Neuron (in vitro differentiated cells): ENCODE results near the gene PTH1R.

ENCODE experiments used
- H2AFZ ChIP-seq: one replicate; pipeline ENCODE4 v1.6.1; 2013; ENCODE audit warnings: low read depth, mild to moderate bottlenecking, inconsistent platforms, low read length, moderate library complexity
- H3K27me3 ChIP-seq: one replicate; pipeline ENCODE4 v1.6.1; 2013; ENCODE audit warnings: low read length; ENCODE audit not compliant: insufficient read depth
- H3K36me3 ChIP-seq: one replicate; pipeline ENCODE4 v1.6.1; 2013; ENCODE audit warnings: low read length; ENCODE audit not compliant: insufficient read depth
- H3K4me1 ChIP-seq: one replicate; pipeline ENCODE4 v1.6.1; 2013; ENCODE audit warnings: low read length; ENCODE audit not compliant: insufficient read depth
- H3K4me3 ChIP-seq: 2 replicates; pipeline ENCODE4 v1.5.1; 2013; ENCODE audit warnings: mild to moderate bottlenecking, low read length, moderate library complexity
- H3K9me3 ChIP-seq: one replicate; pipeline ENCODE4 v1.6.1; 2013; ENCODE audit warnings: low read length

Gene PTH1R

DNA sequence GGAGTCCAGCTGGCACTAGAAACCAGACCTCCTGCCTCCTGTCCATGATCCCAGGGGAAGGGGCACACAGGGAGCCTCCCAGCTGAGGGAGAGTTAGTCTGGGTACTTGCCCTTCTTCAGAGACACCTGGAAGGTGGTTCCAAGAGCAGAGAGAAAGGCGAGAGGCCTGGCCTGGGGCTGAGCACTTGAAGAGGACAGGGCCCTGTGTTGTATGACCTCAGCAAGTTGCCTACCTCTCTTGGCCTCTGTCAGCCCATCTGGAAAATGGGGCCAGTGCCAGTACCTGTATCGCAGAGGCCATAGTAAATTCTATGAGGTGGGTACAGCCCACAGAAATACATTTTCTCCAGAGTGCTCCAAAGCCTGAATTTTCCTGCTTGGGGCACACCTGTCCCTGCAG, 19.5 kb downstream of the PTH1R start:
- no peaks in the 10 kb centered on the region for H3K9me3 ChIP-seq
- peaks cover 9% of the 10 kb centered on the region for H3K27me3 ChIP-seq
- peaks cover 11% of the 10 kb centered on the region for H3K4me1 ChIP-seq
- no peaks in the 10 kb centered on the region for H3K36me3 ChIP-seq
- no peak overlapping the region for H2AFZ ChIP-seq
- H3K4me3 ChIP-seq: no peak overlapping the region

- no peak overlapping the region for H3K4me3 ChIP-seq
- peaks cover 9% of the 10 kb centered on the region for H3K27me3 ChIP-seq
- H3K36me3 ChIP-seq: no peaks in the 10 kb centered on the region
- no peaks in the 10 kb centered on the region for H3K9me3 ChIP-seq
- no peak overlapping the region for H2AFZ ChIP-seq
- peaks cover 4% of the 10 kb centered on the region for H3K4me1 ChIP-seq
Measured at GRCh38 chr3:46897829-46898320, 20.4 kb downstream of the PTH1R start.

DNA sequence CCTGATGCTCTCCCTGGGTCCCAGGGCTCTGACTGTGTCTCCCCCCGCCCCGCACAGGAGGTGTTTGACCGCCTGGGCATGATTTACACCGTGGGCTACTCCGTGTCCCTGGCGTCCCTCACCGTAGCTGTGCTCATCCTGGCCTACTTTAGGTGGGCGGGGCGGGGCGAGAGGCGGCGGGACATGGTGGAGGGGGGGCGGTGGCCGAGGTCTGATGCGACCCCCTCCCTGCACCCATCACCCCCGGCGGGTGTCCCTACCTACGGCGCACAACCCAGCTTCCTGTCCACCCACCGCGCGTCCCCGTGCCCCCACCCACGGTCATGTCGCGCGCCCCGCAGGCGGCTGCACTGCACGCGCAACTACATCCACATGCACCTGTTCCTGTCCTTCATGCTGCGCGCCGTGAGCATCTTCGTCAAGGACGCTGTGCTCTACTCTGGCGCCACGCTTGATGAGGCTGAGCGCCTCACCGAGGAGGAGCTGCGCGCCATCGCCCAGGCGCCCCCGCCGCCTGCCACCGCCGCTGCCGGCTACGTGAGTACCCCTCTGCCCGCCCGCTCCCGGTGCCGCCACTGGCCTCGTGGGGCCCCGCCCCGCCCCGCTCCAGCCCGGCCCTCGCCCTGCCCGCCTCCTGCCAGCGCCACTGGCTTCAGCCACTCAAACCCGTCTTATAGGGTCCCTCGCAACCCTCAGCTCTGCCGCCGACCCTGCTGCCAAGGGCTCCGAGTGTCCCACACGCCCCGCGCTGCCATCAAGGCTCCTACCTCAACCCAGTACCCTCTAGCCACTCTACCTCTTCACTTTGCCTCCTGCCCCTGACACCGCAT, 21.0 kb downstream of the PTH1R start:
- H3K4me1 ChIP-seq: no peaks in the 10 kb centered on the region
- H2AFZ ChIP-seq: no peak overlapping the region
- H3K9me3 ChIP-seq: no peaks in the 10 kb centered on the region
- no peaks in the 10 kb centered on the region for H3K36me3 ChIP-seq
- peaks cover 6% of the 10 kb centered on the region for H3K27me3 ChIP-seq
- H3K4me3 ChIP-seq: no peak overlapping the region

GRCh38 chr3:46899151-46900006, 21.9 kb downstream of the PTH1R start:
- no peaks in the 10 kb centered on the region for H3K9me3 ChIP-seq
- no peaks in the 10 kb centered on the region for H3K36me3 ChIP-seq
- H2AFZ ChIP-seq: no peak overlapping the region
- no peak overlapping the region for H3K4me3 ChIP-seq
- peaks cover 5% of the 10 kb centered on the region for H3K27me3 ChIP-seq
- H3K4me1 ChIP-seq: no peaks in the 10 kb centered on the region

GRCh38 chr3:46900007-46900292, 22.4 kb downstream of the PTH1R start:
- H3K36me3 ChIP-seq: no peaks in the 10 kb centered on the region
- peaks cover 5% of the 10 kb centered on the region for H3K27me3 ChIP-seq
- H3K4me1 ChIP-seq: no peaks in the 10 kb centered on the region
- H3K4me3 ChIP-seq: no peak overlapping the region
- H3K9me3 ChIP-seq: no peaks in the 10 kb centered on the region
- H2AFZ ChIP-seq: no peak overlapping the region

DNA sequence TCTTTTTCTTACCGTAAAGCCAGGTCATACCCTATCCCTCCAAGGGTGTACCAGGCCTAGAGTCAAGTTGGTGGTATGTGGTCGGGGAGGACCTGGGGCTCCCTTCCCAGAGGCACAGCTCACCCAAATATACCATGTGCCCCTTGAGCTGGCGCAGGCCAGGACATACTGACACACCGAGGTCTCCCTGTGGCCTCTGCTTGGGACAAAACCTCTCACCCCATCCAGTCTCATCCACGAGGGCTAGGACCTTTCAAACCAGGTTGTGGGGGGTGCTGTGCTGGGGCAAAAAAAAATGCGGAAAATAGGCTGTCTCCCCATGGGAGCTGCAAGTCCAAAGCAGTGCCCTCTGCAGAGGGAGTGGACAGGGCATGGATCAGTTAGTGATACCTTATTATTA, 22.8 kb downstream of the PTH1R start:
- no peak overlapping the region for H2AFZ ChIP-seq
- H3K9me3 ChIP-seq: no peaks in the 10 kb centered on the region
- peaks cover 5% of the 10 kb centered on the region for H3K27me3 ChIP-seq
- H3K4me3 ChIP-seq: no peak overlapping the region
- H3K36me3 ChIP-seq: no peaks in the 10 kb centered on the region
- H3K4me1 ChIP-seq: no peaks in the 10 kb centered on the region

DNA sequence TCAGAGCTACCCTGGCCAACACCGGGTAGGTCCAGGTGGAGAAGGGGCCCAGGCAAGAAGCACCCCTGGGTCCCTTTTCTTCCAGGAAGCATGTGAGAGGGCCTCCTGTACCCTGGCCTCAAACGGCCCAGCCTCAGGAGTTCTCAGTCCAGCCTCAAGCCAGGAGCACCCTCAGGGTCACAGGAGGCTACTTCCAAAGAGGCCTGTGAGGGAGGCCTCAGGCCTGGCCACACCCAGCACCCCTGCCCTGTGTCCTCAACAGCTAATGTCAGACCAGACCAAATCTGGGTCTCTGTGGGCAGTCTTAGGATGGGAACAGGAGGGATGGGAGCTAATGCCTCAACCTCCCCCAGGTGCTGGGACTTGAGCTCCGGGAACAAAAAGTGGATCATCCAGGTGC, 23.5 kb downstream of the PTH1R start:
- Histone ChIP-seq H3K4me1 (no peaks in the 10 kb centered on the region), H2AFZ (no peak overlapping the region), H3K36me3 (no peaks in the 10 kb centered on the region), H3K9me3 (no peaks in the 10 kb centered on the region), H3K27me3 (peaks cover 5% of the 10 kb centered on the region), H3K4me3 (no peak overlapping the region)

DNA sequence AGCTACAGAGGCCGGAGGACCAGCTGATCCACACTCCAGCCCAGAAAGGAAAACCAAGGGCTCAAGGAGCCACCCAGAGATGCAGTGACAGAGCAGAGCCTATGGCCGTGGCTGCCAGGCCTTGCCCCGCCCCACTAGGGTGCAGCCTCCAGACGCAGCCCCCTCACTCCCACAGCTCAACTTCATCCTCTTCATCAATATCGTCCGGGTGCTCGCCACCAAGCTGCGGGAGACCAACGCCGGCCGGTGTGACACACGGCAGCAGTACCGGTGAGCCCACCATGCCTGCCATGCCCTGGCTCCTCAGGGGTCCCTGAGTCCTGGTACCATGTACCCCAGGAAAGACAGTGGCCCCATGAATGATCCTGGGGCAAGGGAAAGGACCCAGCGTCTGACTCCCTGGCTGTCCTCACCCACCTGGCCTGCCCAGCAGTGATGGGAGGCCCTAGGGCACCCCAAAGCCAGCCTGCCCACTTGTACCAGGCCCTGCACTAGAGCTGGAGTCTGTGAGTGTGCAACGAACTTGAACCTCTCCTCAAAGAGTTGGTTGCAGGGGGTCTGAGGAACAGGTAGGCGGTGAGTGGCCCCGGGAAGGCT, 24.2 kb downstream of the PTH1R start:
- no peaks in the 10 kb centered on the region for H3K36me3 ChIP-seq

DNA sequence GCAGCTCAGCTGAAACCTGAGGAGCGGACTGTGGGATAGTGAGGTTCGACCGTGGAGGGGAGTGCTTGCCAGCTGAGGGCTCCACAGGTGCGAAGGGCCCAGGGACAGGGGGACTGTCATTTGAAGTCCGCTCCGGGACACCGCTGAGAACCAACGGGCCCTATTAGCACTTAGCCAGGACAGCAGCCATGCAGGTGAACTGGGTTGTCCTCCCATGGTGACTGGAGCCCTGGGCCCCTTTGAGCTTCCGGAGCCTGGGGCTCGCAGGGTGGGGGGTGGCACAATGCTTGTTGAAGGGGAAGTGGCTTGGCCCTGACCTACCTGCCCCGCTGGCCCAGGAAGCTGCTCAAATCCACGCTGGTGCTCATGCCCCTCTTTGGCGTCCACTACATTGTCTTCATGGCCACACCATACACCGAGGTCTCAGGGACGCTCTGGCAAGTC, 24.7 kb downstream of the PTH1R start:
- no peak overlapping the region for H3K4me3 ChIP-seq
- H2AFZ ChIP-seq: no peak overlapping the region
- H3K9me3 ChIP-seq: no peaks in the 10 kb centered on the region
- H3K36me3 ChIP-seq: no peaks in the 10 kb centered on the region
- H3K27me3 ChIP-seq: peaks cover 5% of the 10 kb centered on the region
- H3K4me1 ChIP-seq: no peaks in the 10 kb centered on the region

More for the DNA sequence above, 24.2 kb downstream of the PTH1R start:
- Histone ChIP-seq H3K9me3 (no peaks in the 10 kb centered on the region), H3K4me1 (no peaks in the 10 kb centered on the region), H3K27me3 (peaks cover 5% of the 10 kb centered on the region), H3K4me3 (no peak overlapping the region), H2AFZ (no peak overlapping the region)

DNA sequence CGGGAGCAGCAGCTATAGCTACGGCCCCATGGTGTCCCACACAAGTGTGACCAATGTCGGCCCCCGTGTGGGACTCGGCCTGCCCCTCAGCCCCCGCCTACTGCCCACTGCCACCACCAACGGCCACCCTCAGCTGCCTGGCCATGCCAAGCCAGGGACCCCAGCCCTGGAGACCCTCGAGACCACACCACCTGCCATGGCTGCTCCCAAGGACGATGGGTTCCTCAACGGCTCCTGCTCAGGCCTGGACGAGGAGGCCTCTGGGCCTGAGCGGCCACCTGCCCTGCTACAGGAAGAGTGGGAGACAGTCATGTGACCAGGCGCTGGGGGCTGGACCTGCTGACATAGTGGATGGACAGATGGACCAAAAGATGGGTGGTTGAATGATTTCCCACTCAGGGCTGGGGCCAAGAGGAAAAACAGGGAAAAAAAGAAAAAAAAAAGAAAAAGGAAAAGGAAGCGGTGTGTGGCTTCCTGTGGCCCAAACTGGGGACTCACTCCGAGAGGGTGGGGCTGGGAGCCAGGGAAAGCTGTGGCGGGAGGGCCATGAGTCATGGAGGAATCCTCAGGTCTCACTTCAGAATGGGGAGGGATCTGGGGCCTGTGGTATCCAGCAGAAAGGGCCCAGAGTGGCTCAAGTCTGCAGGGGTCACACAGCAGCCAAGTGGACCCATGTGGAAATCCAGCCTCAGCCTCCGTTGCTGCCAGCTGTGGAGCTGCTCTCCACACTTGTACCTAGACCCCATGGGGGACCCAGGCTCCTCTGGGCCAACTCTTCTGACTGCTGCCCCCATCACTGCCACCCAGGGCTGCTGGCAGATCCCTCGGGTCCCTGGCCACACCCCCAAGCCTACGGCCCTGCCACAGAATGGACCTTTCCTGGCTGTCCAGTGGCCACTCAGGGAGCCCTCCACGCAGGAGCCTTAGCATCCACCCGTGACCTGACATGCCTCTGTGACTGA, 26.1 kb downstream of the PTH1R start:
- peaks cover 5% of the 10 kb centered on the region for H3K27me3 ChIP-seq
- no peaks in the 10 kb centered on the region for H3K9me3 ChIP-seq
- H3K4me3 ChIP-seq: no peak overlapping the region
- no peaks in the 10 kb centered on the region for H3K4me1 ChIP-seq
- H3K36me3 ChIP-seq: no peaks in the 10 kb centered on the region
- no peak overlapping the region for H2AFZ ChIP-seq

DNA sequence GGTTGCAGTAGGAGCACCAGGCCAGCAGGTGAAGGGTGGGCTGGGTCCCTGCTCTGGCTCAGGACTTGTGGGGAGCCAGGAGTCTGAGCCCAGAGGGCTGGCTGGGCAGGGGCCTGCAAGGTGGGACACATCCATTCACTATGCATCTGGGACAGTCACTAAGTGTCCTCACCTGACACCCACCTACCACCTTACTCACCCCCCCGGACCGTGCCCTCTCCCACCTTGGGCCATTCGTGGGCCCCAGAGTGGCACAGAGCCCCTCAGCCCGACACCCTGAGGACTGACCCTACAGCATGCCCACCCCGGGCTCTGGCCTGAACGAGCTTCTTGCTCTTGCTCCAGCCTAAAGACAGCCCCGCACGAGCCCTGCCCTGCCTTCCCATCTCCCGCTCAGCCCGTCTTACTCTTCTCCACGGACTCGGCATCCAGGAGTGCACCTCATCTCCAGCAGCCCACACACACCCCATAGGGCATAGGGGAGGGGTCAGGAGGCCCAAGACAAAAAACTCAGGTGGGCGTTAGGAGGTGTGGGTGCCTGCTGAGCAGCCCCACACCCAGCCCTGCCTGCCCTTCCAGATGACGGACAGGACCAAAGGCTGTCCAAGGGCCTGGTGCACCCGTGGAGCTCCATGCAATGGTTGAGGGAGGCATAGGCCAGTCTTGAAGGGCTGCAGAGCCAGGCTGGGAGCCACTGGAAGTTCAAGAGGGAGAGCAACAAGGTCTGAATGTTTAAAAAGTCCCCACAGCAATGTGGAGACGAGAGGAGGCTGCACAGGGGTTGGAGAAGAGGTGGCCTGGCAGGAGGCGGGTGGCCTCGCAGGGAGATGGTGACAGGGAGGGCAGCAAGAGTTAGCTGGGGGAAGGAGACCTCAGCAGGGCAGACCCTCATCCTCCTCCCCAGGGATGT, 27.0 kb downstream of the PTH1R start:
- Histone ChIP-seq H3K4me3 (no peak overlapping the region), H3K4me1 (no peaks in the 10 kb centered on the region), H3K27me3 (peaks cover 5% of the 10 kb centered on the region), H2AFZ (no peak overlapping the region), H3K36me3 (no peaks in the 10 kb centered on the region), H3K9me3 (no peaks in the 10 kb centered on the region)

DNA sequence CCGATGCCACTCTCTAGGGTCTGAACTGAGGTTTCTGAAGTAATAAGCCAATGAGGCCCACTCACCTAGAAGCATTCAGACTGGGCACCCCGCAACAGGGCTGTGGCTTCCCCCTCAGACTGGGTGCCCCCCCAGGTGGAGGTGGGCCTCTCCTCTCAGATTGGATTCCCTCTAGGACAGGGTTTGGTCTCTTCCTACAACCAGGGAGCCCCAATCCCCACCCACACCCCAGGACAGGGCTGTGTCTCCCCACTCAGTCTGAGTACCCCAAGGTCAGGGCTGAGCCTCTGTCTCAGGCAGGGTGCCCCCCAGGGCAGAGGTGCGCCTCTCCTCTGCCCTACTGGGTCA, 27.7 kb downstream of the PTH1R start:
- Histone ChIP-seq H3K4me1 (no peaks in the 10 kb centered on the region), H3K27me3 (peaks cover 4% of the 10 kb centered on the region), H3K4me3 (no peak overlapping the region), H3K36me3 (no peaks in the 10 kb centered on the region), H3K9me3 (no peaks in the 10 kb centered on the region), H2AFZ (no peak overlapping the region)
